GM19238 (cell line): ENCODE data around the gene CLASRP.
A peak's percentile ranks its signal among the peaks of the same experiment; 100 is the strongest.

Experiments used
- DNase-seq: peaks from one replicate; pipeline ENCODE4 v3.0.0; 2011; ENCODE audit warnings: low spot score; ENCODE audit not compliant: insufficient read length

Gene CLASRP

DNA sequence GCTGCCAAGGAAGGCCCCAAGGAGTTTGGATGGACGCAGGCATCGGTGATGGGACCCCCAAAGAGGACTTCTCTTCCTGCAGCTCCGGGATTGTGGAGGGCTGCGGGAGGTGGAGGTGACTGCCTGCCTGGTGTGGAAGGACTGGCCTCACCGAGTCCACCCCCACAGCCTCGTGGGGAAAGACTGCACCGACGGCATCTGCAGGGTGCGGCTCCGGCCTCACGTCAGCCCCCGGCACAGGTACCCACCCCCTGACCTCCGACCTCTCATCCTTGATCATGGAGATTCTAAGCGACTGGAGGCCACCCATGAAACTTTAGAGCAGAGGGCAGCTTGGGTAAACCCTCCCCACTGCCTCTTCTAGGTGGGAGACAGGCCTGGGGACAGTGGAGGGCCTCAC is 16.9 kb upstream of the CLASRP start:
- no peak for DNase-seq

GRCh38 chr19:45023048-45023447 is 15.8 kb upstream of the CLASRP start:
- DNase-seq, result no peak

DNA sequence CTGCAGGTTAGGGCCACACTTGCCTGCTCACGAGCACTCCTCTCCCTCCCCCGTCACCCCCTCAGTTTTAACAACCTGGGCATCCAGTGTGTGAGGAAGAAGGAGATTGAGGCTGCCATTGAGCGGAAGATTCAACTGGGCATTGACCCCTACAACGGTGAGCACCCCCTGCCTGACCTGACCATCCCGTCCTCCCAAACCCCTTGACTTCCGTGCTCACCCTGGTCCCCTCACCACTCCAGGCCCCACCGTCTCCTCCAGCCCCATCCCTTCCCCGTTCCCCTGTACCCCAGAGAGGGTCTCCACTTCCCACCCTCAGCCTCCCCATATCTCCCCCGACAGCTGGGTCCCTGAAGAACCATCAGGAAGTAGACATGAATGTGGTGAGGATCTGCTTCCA is 13.6 kb upstream of the CLASRP start:
- no peak for DNase-seq

DNA sequence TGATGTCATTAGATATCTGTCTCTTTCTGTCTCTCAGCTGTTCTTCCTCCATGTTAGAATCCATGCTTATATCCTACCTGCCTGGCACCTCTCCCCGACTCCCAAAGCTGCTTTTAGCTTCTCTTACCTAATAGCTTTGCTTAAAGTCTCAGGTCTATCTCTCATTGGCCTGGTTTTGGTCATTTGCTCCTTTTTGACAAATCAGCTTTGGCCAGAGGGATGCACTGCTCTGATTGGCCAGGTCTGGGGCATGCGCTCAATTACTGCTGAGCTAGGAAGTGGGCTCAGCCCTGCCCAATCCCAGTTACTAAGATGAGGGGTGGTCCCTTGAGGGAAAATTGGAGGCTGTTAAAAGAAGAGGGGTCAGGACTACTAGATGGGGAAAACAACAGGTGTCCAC is 11.5 kb upstream of the CLASRP start:
- no peak for DNase-seq

- DNase-seq, result no peak
Observed at GRCh38 chr19:45030825-45031224, 8.0 kb upstream of the CLASRP start.

- no peak for DNase-seq
Observed at GRCh38 chr19:45032421-45032820, 6.4 kb upstream of the CLASRP start.

DNA sequence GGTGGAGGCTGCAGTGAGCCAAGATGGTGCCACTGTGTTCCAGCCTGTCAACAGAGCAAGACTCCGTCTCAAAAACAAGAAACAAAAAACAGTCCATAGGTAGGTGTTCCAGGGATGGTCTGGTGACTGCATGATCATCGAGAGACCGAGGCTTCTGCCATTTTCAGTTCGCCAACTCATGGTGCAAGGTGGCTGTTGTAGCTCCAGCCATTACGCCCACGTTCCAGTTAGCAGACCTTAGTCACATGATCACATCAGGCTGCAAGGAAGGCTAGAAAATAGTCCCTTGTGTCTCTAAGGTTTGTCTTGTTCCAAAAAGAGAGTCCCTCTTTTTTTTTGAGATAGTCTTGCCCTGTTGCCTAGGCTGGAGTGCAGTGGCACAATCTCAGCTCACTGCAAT is 3.1 kb upstream of the CLASRP start:
- no peak for DNase-seq

DNA sequence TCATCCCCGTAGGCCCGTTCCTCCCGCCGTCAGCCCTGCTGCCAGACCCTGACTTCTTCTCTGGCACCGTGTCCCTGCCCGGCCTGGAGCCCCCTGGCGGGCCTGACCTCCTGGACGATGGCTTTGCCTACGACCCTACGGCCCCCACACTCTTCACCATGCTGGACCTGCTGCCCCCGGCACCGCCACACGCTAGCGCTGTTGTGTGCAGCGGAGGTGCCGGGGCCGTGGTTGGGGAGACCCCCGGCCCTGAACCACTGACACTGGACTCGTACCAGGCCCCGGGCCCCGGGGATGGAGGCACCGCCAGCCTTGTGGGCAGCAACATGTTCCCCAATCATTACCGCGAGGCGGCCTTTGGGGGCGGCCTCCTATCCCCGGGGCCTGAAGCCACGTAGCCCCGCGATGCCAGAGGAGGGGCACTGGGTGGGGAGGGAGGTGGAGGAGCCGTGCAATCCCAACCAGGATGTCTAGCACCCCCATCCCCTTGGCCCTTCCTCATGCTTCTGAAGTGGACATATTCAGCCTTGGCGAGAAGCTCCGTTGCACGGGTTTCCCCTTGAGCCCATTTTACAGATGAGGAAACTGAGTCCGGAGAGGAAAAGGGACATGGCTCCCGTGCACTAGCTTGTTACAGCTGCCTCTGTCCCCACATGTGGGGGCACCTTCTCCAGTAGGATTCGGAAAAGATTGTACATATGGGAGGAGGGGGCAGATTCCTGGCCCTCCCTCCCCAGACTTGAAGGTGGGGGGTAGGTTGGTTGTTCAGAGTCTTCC is 1.3 kb upstream of the CLASRP start:
- DNase-seq, result no peak

GRCh38 chr19:45040059-45040771 is 1.4 kb downstream of the CLASRP start:
- DNase-seq, result no peak

DNA sequence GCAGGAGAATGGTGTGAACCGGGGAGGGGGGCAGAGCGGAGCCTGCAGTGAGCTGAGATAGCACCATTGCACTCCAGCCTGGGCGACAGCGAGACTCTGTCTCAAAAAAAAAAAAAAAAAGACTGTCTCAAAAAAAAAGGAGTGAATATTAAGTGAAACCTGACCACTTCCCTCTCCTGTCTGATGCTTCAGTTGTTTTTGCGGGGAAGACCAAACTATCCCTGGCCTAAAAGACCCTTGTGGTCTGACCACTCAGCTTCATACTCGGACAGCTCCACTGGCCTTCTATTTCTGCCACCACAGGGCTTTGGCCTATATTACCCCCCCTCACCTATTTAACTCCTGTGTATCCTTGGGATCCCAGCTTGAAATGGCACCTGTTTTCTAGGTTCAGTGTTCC is 2.3 kb downstream of the CLASRP start:
- DNase-seq, result no peak

- DNase-seq, result no peak
Observed at GRCh38 chr19:45045671-45046353, 7.0 kb downstream of the CLASRP start.

- no peak for DNase-seq
Observed at GRCh38 chr19:45046355-45046754, 7.5 kb downstream of the CLASRP start.

DNA sequence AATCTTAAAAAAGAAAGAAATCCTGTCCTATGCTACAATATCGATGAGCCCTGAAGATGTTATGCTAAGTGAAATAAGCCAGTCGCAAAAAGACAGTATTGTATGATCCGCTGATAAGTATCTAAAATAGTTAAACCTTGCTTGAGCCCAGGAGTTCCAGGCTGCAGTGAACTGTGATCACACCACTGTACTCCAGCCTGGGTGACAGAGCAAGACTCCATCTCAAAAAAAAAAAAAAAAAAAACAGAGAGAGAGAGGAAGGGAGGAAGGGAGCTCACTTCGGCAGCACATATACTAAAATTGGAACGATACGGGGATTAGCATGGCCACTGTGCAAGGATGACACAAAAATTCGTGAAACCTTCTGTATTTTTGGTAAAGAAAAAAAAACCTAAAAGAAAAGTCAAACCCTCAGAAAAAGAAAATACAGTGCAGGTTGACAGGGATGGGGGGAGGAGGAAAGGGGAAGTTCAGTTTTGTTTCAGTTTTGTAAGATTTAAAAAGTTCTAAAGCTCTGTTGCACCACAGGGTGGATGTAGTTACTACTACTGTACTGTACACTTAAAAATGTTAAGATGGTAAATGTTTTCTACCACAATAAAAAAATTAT is 8.4 kb downstream of the CLASRP start:
- DNase-seq, result peak; percentile 41

DNA sequence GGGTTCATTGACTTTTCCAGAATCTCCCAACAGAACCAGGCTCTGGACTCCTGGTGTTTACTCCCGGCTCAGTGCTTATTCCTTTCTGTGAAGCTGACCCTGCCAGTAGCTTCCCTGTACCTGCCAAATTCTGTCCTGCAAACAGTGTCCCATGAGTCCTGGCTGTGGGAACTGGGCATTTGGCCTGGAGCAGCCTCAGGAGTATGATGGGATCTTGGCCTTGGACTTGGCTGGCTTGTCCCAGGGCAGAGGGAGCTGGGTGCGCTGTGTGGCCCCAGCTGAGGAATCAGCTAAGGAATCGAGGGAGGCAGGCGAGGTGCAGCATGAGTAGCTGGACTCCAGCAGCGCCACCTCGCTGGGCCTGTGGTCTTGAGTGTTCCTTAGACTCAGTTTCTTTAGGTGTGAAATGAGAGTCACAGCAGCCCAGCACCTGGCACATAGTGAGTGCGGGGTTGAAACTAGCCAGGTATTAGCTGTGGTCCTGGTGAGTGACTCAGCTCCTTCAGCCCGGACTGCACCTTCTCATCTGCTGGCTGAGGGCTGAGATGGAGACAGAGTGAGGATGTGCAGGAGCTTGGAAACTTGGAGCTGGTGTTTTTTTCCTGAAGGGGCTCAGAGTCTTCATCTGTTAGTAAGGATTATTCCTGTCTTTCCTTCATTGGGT is 10.4 kb downstream of the CLASRP start:
- no peak for DNase-seq

- no peak for DNase-seq
Observed at GRCh38 chr19:45050036-45050435, 11.2 kb downstream of the CLASRP start.

GRCh38 chr19:45051929-45052579 is 13.2 kb downstream of the CLASRP start:
- DNase-seq, result no peak

DNA sequence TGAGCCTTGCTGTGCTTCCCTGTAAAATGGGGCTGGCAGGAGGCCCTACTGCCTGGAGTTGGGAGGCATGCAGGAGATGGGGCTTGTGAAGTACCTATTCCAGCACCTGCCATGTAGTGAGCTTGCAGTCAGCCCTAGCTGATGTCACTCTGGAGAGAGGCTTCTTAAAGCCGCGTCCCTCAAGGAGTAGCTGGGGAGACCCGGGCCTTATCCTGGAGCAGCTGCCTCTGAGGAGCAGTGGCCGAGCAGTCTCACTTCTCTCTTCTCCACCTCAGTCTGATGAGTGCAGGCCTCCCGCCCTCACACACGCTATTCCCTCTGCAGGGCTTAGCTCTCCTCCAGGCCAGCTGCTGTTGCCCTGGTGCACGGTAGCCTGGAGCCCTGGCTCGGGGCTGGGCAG is 18.0 kb downstream of the CLASRP start:
- DNase-seq, result no peak

DNA sequence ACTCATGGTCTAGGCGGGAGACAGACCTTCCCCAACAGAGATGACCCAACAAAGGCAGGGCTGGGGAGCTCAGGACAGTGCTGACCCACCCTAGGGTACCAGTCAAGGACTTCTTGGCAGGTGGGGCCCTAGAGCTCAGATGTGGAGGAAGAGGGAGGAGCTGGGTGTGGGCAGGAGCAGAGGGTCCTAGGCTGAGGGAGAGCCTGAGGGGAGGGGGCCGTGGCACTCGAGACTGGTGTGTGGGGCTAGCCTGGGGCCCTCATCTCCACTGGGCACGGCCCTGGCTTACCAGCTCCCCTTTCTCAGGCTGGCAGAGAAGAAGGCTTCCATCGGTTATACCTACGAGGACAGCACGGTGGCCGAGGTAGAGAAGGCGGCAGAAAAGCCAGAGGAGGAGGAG is 18.6 kb downstream of the CLASRP start:
- DNase-seq, result no peak

GRCh38 chr19:45058622-45059159 is 19.8 kb downstream of the CLASRP start:
- DNase-seq, result no peak

DNA sequence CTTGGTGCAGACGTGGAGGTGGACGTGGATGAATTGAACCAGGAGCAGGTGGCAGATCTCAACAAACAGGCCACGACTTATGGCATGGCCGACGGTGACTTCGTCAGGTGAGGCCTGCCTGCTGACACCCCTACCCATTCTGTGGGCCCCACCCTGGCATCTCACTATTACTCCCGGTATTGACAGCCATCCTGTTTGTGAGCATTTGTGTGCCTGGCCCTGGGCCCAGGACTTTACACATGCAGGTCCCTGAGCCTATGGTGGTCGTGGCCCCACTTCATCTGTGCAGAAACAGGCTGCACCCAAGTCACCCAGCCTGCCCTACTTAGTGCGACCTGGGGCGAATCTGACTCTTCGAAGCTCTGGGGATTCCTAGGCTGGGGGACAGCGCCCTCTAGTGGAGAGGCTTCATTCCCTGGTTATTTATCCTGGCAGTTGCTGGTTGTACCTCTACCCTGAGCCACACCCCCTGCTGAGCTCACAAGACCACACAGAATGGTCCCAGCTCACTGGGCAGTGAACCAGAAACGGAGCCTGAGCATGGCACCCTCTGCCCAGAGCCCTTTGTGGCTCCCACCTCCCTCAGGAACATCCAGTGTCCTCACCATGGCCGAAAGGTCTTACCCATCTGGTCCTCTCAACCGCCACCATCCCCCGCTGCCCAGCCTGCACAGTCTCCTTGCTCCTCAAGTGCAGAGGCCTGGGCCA is 20.6 kb downstream of the CLASRP start:
- peak; percentile 84 for DNase-seq
